NCI-H748 treated with DMSO at 0.1 percent for 48 hours (cell line): ENCODE data around the gene ARHGEF17.

Experiments
- DNase-seq: peaks from one replicate; lab custom pipeline; 2025; lab: John Stamatoyannopoulos, UW

Gene ARHGEF17

DNA sequence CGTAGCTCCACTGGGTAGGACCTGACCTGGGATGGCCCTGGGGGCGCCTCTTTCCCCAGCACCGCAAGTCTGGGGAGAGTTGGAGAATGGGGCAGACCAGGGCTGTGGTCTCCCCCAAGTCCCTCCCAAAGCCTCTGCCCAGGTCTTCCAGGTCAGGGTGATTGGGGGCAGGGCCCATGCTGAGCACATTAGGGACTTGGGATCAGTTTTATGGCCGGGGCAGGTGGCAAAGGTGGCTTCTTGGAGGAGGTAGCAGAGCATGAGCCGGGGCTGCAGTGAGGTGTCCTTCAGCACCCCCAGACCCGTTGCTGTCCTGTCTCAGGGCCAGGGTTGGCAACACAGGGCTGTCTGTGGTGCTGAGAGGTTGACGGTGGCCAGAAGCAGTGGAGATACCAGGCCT, 74.1 kb downstream of the ARHGEF17 start:
- DNase-seq: no peak

DNA sequence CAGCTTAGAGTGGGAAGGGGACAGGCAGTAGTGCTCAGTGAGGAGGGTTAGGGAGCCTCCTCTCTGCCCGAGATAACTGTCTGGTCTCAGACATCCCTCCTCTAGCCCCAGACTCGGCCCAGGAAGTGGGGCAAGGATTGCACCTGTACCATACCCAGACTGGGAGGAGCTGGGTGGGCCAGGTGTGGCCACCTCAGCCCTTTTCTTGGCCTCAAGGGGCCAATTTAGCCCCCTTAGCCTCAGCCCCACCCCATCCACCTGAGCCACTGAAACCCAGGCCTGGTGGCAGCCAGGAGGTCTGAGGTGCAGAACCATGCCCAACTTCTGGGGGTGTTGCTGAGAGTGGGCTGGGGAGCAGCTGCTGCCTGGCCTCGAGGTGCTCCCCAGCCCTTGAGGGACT, 74.7 kb downstream of the ARHGEF17 start:
- DNase-seq: no peak

DNA sequence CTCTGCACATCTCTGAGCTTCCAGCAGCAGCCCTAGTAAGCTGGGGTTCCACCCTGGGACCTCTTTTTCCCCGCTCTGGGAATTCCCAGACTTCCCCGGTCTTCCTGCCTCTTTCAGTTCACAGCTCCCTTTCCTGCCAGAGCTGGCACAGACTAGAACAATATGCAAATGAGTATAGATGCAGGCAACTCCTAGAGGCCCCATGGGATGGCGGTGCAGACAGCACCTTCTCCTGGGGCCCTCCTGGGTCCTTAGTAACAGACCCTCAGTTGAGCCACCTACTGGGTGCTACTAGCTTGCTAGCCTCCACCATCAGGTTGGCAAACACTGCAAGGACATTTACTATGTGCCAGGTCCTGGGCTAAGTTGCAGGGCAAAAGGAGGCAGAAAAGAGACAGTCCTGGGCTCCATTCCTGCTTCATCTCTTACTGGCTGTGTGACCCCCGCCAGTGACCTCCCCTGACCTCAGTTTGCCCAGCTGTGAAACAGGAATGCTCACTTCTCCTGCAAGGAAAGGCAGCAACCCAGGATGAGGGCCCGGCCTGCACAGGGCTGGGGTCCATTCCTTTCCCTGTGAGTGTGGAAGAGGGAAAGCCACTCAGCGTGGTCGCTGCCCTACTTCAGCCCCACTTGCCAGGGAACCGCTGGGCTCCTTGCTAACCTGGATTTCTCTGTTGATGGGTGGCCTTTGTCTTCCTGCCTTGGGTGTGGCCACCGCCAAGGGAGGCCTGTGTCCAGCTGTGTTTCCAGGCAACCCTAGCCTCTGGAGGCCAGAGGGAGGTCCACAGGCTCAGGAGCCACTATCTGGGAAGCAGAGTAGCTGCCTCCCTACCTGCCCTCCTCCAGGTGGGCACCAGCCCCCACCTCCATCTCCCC, 75.4 kb downstream of the ARHGEF17 start:
- DNase-seq: no peak

DNA sequence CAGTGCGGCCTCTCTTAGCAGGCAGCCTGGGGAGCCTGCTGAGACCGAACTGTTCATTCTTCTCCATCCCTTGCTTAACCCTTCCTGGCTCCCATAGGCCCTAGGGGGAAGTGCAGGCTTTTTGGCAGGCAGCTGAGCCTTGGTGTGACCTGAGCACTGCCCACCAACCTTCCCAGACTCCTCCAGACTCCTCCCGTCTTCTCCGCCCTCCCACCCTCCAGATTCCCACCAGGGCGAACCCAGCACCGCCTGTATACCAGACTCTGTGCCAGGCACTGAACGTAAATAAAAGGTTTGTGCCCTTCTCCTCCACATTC, 76.0 kb downstream of the ARHGEF17 start:
- no peak for DNase-seq

DNA sequence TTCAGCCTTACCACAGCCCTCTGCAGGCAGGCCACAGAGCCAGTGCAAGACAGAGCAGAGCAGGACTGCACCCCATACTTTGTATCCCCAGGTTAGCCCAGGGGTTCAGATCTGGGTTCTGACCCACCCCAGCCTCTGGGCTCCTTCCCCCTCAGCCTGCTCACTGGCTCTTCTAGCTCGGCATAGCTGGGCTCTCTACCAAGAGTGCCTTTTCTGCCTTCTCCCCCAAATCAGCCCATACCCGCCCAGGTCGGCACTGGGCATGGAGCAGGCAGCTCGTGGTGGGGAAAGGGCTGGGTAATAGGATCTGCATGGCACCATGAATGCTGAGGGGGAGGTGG, 76.4 kb downstream of the ARHGEF17 start:
- no peak for DNase-seq

DNA sequence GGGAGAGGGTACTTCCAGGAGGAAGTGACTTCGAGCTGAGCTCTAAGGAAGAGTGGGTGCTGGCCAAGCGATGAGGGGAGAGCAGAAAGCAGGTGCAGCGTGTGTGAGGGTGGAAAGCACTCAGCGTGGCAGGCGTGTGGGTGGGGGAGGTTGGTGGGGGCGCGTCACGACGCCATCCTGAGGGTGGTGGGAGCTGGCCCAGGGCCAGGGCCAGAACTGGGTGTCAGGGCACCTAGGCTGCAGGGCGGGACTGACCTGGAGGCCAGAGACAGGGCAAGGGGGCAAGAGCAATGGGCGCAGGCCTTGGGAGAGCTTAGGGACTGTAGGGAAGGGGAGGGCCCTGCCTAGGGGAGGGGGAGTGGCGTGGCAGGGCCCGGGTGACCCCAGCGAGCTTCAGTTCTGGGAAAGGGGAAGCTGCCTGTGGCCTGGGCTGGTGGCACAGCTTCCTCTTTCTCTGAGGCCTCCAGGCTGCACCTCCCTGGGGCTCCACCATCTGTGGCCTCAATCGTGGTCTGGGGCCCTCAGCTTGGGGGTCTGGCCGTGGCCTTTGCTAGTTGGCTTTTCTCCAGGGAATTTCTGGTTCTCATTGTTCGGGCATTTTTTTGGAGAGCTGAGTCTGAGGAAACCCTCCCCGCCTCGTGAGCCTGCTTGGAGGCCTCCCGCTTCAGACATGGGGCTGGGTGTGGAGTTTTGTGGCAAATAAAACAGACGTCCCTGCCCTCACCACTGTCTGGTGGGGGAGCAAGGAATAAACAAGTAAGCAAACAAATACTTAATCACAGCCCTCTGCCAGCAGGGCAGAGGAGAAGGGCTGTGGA, 77.0 kb downstream of the ARHGEF17 start:
- DNase-seq: no peak

DNA sequence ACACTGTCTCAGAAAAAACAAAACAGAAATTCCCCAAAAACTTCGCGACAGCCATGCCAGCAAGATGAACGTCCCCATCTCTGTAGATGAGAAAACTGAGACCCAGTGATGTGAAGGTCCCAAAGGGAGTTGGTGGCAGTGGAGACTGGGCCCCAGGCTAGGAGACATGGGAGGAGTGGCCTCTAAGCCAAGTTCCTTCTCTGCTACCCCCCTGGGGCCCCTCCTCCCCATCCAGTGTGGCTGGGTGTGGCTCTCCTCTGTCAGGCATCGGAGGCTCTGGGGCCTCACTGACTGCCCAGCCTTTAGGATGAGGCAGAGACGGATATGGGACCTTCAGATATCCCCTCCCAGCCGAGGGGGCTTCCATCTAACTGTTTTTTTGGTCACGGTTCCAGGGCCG, 77.9 kb downstream of the ARHGEF17 start:
- DNase-seq: no peak

DNA sequence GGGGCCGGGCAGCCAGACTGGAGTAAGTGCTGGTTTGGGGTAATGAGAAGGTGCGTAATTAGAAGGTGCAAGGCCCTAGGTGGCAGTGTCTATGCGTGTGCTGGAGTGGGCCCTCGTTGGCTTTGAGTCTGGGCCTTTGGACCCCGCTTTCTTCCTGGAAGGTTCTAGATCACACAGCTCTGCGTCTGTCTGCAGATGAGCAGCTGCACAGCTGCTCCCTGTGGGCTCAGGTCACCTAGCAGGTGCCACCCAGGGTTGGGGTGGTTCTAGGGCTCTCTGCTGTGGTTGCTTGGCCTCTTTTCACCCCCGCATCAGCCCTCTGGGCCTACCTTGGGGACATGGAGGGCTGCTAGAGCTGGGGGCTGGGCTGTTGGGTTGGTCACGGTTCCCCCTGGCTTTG, 78.5 kb downstream of the ARHGEF17 start:
- no peak for DNase-seq

DNA sequence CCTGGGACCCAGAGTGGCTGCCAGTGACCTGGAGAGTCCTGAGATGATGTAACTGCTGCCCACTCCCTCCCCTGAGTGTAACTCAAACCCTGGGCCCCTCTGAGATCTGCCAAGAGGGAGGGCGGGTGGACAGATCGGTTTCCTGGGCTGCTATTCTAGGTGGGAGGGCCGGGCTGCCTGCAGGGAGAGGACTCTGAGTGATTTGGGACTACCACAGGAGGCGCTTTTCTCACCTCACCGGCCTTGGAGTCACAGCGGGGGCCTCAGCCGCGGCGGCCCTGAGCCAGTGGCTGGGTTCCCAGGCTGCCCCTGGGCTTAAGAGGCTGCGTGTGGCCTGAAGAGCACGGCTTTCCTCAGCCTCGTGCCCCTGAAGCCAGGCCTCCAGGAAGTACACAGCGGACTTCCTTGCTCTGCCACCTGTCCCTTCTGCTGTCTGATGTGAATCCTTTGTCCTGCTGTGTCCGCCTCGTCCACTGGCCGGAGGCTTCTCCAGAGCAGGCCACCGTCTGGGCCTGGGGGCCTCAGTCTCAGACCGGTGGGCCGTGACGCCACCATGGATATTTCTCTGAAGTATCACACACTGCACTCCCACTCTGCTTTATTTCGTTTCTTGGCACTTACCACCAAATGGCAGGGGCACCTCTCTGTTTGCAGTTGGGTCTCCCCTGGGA, 79.7 kb downstream of the ARHGEF17 start:
- no peak for DNase-seq

DNA sequence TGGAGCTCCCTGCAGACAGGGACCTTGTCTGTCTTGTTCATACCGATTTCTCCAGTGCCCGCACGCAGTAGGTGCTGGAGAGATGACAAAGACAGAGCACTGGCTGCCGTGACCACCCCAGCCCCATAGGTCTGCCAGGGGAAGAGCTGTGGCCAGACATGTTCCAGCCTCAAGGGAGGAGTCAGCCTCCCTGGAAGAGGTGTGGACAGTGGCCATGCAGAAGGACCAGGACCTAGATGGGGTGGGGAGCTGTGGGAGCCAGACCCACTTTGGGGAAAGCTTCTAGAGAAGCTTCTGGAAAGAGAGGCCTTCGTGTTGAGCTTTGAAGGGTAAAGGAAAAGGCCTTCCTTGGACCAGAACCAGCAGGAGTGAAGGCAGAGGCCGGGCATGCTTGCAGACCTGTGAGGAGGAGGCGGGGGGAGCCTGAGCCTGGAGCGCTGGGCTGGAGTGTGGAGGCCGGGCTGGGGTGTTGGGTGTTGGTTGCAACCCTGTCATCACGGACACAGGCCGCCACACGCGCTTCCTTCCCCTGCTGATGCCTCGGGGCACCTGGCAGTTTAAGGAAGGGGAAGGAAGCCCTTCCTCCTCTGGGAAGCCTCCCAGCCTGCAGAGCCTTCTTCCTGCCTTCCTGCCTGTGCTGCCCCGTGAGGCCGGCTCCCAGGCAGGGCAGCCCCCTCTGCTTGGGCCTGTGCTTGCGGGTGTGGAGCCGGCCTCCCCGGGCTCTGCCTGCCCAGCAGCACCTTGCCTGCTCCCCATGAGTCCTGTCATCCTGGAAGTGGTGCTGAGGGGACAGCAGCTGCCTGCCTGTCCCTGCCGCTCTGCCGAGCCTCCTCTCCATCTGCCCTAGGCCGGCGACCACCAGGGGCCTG, 80.4 kb downstream of the ARHGEF17 start:
- no peak for DNase-seq

DNA sequence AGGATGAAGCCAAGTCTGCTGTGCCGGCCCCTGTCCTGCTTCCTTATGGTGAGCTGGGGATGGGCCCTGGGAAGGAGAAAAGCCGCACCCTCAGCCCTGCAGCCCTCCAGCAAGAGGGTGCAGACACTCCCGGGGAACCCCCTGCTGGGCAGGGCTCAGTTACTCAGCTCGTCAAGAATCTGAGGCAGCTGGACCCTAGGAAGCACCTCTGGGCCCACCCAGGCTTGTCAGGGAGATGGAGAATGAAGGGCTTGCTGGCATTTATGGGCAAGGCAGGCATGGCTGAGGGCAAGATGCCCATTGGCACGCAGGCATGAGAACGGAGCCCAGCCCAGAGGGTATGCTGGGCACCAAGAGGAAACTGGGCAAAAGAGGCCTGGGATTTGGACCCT, 81.1 kb downstream of the ARHGEF17 start:
- no peak for DNase-seq

DNA sequence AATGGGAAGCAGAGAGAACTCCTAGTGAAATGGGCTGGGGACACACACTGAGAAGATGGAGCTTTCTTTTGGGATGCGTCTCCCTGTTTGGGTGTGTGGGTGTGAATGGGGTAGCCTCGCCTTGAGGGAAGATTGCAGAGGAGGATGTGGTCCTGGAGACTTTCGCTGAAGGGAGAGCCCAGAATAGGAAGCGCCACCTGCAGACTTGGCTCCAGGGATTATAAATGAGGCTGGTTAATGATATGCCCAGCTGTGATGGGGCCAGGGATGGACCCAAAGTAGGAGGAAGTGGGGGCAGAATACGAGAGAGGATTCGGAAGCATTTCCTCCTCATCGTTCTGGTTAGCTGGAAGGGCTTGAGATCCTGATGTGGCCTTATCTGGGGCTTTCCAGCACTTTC, 81.8 kb downstream of the ARHGEF17 start:
- DNase-seq: no peak

DNA sequence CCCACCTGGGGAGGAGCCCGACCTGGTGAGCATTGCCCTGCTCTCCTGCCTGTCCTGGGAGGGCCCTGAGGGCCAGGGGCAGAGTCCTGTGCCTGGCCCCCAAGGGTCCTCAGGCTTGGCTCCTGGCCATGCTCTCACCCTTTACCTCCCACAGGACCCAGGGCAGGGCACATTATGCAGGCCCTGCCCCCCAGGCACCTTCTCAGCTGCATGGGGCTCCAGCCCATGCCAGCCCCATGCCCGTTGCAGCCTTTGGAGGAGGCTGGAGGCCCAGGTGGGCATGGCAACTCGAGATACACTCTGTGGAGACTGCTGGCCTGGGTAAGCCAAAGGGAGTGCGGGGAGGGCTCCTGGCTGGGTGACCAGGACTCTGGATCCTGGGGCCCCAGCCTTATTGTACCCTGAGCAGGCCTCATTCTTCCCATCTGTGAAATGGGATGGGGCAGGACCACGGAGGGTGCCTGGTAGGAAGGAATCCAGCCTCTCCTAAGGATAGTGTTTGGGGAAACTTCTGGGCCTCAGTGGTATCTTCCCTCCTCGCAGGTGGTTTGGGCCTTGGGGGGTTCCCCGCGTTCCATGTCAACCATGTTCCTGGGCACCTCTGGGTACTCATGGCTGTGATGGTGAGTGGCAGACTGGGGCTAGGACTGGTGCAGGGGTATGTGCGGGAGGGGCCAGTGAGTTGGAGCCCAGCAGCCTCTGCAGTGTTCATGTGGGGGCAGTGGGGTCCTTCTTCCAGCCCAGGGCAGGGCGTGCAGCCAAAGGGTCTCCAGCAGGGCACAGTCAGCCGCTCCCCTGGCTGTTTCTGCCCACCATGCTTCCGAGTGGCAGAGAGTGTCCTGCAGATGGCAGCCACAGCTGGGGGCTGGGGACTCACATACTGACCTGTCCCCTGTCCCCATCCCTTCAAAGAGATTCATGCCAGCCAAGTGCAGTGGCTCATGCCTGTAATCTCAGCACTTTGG, 82.8 kb downstream of the ARHGEF17 start:
- DNase-seq: no peak

DNA sequence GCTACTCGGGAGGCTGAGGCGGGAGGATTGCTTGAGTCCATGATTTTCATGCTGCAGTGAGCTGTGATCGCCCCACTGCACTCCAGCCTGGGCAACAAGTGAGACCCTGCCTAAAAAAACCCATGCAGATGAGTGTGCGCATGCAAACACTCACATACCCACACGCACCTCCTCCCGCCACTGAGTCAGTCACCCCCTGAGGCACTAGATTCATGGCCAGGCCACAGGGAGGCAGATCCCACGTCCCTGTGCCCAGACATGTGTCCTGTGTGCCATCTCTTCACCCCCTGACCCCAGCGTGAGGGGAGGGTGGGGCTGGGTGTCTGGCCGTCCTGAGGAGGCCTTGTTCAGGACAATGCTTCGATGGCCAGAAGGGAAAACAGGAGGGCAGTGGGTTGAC, 83.6 kb downstream of the ARHGEF17 start:
- DNase-seq: no peak

DNA sequence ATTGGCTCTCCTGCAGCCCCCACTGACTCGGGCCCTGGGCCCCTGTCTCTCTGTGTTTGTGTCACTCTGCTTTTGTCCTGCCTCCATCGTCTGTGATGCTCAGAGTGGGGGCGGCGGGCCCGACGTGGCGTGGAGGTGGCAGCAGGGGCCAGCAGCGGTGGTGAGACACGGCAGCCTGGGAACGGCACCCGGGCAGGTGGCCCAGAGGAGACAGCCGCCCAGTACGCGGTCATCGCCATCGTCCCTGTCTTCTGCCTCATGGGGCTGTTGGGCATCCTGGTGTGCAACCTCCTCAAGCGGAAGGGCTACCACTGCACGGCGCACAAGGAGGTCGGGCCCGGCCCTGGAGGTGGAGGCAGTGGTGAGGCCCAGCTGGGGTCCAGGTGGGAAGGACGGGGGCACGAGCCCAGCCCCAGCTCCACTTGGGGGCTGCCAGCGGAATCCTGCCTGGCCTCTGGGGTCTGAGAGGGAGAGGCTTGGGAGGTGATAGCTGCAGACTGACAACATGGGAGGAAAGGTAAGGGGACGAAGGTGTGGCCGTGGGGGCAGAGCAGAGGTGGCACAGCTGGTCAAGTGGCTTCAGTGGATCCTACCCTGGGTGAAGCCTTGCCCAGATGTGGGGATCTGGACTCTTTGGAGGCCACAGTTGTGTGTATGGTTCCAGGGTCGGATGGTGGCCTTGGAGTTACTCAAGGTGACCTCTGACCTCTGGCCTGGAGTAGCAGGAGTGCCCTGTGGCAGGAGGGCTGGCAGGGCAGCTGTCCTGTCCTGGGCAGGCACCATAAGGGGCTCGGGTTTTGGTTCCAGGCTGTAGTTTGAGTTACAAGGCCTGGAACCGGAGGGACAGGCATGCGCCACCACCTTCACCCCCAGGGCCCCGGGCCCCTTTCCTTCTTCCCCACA, 84.3 kb downstream of the ARHGEF17 start:
- no peak for DNase-seq

DNA sequence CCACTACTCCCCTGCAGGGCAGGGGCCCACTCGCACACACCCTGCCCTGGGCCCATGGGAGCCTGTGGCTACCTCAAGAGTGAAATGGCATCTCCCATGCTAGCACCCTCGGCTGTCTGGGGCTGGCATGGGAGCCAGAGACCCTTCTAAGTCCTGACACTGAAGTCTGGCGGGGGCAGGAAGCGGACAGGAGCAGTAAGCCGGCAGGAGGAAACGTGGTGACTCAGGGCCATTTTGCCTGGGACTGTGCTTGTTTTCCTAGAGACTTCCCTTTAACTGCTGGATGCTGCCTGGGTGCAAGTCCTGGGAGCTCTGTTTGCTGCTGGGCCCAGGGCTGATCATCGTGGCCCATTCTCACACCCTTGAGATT, 84.9 kb downstream of the ARHGEF17 start:
- no peak for DNase-seq

DNA sequence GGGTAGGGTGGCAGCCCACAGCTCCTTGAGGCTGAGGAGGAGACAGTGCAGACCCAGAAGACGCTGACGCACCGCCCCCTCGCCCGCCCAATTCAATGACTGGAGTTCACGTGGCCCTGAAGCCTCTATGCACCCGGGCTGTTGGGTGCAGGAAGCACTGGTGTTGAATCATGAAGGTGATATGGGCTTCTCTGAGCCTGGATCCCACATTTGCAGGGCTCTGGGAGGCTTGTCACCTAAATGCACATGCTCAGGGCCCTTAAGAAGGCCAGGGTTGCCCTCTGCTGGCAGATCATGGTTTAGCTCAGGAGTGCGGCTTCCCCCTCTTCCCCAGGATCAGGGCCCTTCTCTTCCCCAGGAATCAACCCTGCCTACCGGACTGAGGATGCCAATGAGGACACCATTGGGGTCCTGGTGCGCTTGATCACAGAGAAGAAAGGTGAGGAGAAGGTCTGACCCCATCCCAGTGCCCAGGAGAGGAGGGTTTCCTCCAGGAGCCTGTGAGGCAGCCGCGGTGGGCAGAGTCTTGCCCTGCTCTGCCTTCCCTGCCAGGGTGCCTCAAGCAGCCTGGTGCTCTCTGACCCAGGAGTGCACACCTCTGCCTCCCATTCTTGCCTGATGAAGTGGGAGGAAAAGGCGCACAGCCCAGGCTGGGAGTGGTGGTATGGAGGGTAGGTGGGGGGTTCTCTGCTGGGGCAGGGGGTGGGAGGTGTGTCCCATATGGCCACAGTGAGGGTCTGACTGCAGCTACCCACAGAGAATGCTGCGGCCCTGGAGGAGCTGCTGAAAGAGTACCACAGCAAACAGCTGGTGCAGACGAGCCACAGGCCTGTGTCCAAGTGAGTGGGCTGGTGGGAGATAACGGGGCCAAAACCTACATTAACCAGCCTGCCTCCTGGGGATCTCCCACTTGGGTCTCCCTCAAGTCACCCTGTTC, 85.7 kb downstream of the ARHGEF17 start:
- peak; percentile 14 for DNase-seq

DNA sequence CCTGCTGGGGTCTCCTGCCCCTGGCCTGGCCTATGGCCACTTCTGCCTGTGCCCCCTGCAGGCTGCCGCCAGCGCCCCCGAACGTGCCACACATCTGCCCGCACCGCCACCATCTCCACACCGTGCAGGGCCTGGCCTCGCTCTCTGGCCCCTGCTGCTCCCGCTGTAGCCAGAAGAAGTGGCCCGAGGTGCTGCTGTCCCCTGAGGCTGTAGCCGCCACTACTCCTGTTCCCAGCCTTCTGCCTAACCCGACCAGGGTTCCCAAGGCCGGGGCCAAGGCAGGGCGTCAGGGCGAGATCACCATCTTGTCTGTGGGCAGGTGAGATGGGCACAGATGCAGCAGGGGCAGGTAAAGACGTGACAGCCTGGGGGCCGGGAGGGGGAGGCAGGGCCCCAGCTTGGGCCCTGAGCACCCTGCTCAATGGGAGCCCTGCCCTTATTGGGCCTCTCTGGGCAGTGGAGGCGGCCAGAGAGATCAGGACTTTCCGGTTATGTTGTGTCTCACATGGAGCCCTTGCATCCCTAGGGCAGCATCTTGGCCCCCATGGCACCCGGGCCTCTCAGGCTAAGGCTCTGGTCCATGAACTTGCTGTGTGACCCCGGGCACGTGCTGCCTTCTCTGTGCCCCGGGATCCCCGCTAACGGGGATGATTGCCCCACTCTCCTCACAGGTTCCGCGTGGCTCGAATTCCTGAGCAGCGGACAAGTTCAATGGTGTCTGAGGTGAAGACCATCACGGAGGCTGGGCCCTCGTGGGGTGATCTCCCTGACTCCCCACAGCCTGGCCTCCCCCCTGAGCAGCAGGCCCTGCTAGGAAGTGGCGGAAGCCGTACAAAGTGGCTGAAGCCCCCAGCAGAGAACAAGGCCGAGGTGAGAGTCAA, 86.6 kb downstream of the ARHGEF17 start:
- DNase-seq: no peak
